Muscle of leg (tissue), 11 donors: Measurements from ENCODE around the gene CER1. TPM values are rescaled to one million over a fixed set of nuclear protein-coding genes. Genes with fewer than 3 reads are reported as not detected.
"Not testable (repeated sequence)": the region's sequence is repeated elsewhere in the genome, so short reads cannot be mapped to it uniquely, and the experiment has no call there.

Experiments used
- DNase-seq: peaks from one replicate; pipeline ENCODE4 v3.0.0; 2013
- H3K27ac ChIP-seq: one replicate; pipeline ENCODE4 v1.5.1; 2013; ENCODE audit warnings: mild to moderate bottlenecking, low read length, control low read depth
- H3K27me3 ChIP-seq: one replicate; pipeline ENCODE4 v1.6.1; 2013; ENCODE audit warnings: low read length; ENCODE audit not compliant: control insufficient read depth, insufficient read depth
- H3K36me3 ChIP-seq: one replicate; pipeline ENCODE4 v1.6.1; 2013; ENCODE audit warnings: low read length; ENCODE audit not compliant: control insufficient read depth, insufficient read depth
- H3K4me1 ChIP-seq: one replicate; pipeline ENCODE4 v1.6.1; 2013; ENCODE audit warnings: low read length; ENCODE audit not compliant: control insufficient read depth, insufficient read depth
- H3K4me3 ChIP-seq: one replicate; pipeline ENCODE4 v1.5.1; 2013; ENCODE audit warnings: low read length, control low read depth
- H3K9me3 ChIP-seq: replicated peaks from 2 replicates; pipeline ENCODE4 v1.6.1; 2013; ENCODE audit warnings: low read depth, low read length; ENCODE audit not compliant: control insufficient read depth
- WGBS: methylation state at CpG from one replicate; pipeline ENCODE4 v1.1.5; 2013; ENCODE audit warnings: missing lambda C conversion rate; ENCODE audit not compliant: insufficient coverage; 5-methylcytosine and 5-hydroxymethylcytosine counted together
- polyA plus RNA-seq, 8 donors: library from polyadenylated mRNA; unstranded; fragments of 120-200 nt; gene quantifications; one replicate each; pipeline versions ENCODE4 v1.2.1 to v1.2.3, GENCODE V29; 2013; ENCODE audit warnings: inconsistent platforms in 1 of 8, low replicate concordance in 1 of 8; ENCODE audit not compliant: insufficient read length in 8 of 8, insufficient read depth in 1 of 8
- total RNA-seq: library from RNA; stranded (reverse); fragments of 120-200 nt; gene quantifications from one replicate; pipeline ENCODE4 v1.2.4, GENCODE V29; 2013

Gene CER1
- total and polyA plus RNA-seq, 9 donors = 0.11 to 0.52 (median 0.23) TPM; not detected in 3

DNA sequence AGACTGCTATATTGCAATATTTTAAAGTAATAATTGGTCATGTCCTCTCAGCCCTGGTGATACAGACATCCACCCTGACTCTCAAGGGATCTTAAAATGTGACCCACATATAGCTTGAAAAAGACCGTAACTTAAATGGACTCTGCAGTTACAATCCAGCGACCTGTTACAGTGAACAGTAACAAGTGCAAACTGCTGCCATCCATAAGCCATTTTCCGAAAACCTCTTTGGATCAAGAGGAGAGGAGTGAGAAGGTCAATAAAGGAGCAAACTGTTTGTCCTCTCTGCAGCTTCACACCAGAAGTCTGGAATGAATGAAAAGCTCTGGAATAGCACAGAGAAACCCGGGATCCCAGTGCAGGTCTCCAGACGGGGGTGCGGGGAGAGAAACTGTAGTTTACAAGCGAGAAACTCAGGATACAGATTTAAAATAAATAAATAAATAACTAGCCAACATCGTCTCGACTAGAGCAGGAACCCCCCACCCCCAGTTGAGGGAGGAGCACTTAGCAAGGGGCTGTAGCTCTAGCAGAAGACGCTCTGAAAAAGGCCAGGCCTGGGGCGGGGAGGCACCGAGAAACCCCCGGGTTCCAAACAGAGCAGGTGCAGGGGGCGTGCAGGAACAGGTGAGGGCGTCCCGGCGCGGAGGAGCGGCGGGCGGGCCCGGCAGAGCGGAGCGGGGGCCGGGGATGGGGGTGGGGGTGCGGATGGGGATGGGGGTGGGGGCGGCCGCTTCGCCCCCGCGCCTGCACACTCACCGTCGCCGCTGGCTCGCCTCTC is 29.9 kb downstream of the CER1 start:
- H3K27me3 ChIP-seq = no peaks in the 10 kb centered on the region
- peak; percentile 75 for DNase-seq
- H3K4me3 ChIP-seq = peak overlapping the region; percentile 57
- peaks cover 3% of the 10 kb centered on the region for H3K4me1 ChIP-seq
- H3K9me3 ChIP-seq = no peaks in the 10 kb centered on the region
- H3K27ac ChIP-seq = peak overlapping the region; percentile 47
- 0% methylated on average over 5 of the region's 35 CpGs for WGBS
- peaks cover 7% of the 10 kb centered on the region for H3K36me3 ChIP-seq

- peaks cover 3% of the 10 kb centered on the region for H3K4me1 ChIP-seq
- peaks cover 18% of the 10 kb centered on the region for H3K36me3 ChIP-seq
- no peaks in the 10 kb centered on the region for H3K27me3 ChIP-seq
- DNase-seq = no peak
- no peak overlapping the region for H3K4me3 ChIP-seq
- no peak overlapping the region for H3K27ac ChIP-seq
- no peaks in the 10 kb centered on the region for H3K9me3 ChIP-seq
- WGBS = no CpG with 5 or more reads among the region's 7 CpGs
Observed at GRCh38 chr9:14690948-14691730, 31.4 kb downstream of the CER1 start.

DNA sequence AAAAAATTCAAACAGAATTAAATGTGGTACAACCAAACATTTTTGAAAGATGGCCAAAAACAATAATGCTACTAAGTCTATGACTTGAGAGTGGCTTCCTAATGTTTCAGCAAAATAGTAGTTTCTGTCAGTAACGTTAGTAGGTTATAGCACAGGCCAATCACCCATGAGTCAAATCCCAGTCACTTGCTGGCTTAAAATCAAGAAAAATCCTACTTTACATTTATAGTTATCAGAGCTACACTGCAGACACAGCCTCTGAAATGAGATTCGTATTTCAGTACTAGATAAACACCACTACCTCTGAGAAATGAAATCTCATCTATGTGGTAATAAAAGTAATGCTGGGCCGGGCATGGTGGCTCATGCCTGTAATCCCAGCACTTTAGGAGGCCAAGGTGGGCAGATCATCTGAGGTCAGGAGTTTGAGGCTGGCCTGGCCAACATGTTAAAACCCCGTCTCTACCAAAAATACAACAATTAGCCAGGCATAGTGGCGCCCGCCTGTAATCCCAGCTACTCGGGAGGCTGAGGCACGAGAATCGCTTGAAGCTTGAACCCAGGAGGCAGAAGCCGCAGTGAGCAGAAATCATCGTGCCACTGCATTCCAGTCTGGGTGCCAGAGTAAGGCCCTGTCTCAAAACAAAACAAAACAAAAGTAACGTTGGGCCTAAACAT is 35.4 kb downstream of the CER1 start:
- Histone ChIP-seq H3K9me3 (no peaks in the 10 kb centered on the region), H3K4me1 (no peaks in the 10 kb centered on the region), H3K4me3 (no peak overlapping the region), H3K27ac (no peak overlapping the region), H3K36me3 (peaks cover 20% of the 10 kb centered on the region), H3K27me3 (no peaks in the 10 kb centered on the region)
- no peak for DNase-seq
- 97% methylated on average over 6 of the region's 12 CpGs for WGBS

GRCh38 chr9:14686168-14686567 is 36.4 kb downstream of the CER1 start:
- peaks cover 20% of the 10 kb centered on the region for H3K36me3 ChIP-seq

DNA sequence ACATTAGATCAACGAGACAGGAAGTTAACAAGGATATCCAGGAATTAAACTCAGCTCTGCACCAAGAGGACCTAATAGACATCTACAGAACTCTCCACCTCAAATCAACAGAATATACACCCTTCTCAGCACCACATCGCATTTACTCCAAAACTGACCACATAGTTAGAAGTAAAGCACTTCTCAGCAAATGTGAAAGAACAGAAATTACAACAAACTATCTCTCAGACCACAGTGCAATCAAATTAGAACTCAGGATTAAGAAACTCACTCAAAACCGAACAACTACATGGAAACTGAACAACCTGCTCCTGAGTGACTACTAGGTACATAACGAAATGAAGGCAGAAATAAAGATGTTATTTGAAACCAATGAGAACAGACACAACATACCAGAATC is 39.9 kb downstream of the CER1 start:
- not testable (repeated sequence) for H3K4me1 ChIP-seq, DNase-seq, H3K4me3 ChIP-seq, H3K27ac ChIP-seq, H3K27me3 ChIP-seq, H3K9me3 ChIP-seq
- peaks cover 12% of the 10 kb centered on the region for H3K36me3 ChIP-seq
- WGBS = 71% methylated on average over 1 of the region's 4 CpGs

More at GRCh38 chr9:14686168-14686567, 36.4 kb downstream of the CER1 start:
- H3K9me3 ChIP-seq = no peaks in the 10 kb centered on the region
- no peaks in the 10 kb centered on the region for H3K27me3 ChIP-seq
- H3K4me1 ChIP-seq = no peaks in the 10 kb centered on the region
- no peak overlapping the region for H3K4me3 ChIP-seq
- no peak for DNase-seq
- no peak overlapping the region for H3K27ac ChIP-seq

- H3K36me3 ChIP-seq = no peaks in the 10 kb centered on the region
- no peaks in the 10 kb centered on the region for H3K9me3 ChIP-seq
- no CpG with 5 or more reads among the region's 3 CpGs for WGBS
- no peaks in the 10 kb centered on the region for H3K4me1 ChIP-seq
- no peaks in the 10 kb centered on the region for H3K27me3 ChIP-seq
- H3K4me3 ChIP-seq = no peak overlapping the region
- H3K27ac ChIP-seq = no peak overlapping the region
- no peak for DNase-seq
Observed at GRCh38 chr9:14678776-14679175, 43.8 kb downstream of the CER1 start.

DNA sequence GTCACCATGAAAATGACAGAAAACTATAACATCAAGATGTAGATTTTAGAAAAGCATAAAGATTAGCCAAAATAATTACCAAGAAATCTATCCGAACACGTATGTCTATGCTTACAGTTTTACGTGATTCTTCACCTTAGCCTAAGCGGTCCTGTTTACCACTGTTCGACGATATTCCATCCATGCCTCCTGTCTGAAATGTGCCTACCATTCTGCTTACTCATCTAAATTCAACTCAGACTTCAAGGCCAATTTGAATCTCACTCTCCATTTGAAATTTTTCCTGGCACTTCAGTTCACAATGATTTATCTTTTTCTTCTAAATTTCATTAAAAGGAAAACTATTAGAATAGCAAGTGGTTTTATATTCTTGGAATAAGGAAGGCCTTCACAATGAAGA is 44.7 kb downstream of the CER1 start:
- DNase-seq = no peak
- Histone ChIP-seq H3K36me3 (no peaks in the 10 kb centered on the region), H3K27ac (no peak overlapping the region), H3K4me3 (no peak overlapping the region), H3K4me1 (no peaks in the 10 kb centered on the region), H3K9me3 (no peaks in the 10 kb centered on the region), H3K27me3 (no peaks in the 10 kb centered on the region)
- 97% methylated on average over 6 of the region's 6 CpGs for WGBS

GRCh38 chr9:14677396-14677795 is 45.1 kb downstream of the CER1 start:
- Histone ChIP-seq H3K4me1 (no peaks in the 10 kb centered on the region), H3K27ac (no peak overlapping the region), H3K4me3 (no peak overlapping the region), H3K9me3 (no peaks in the 10 kb centered on the region), H3K27me3 (no peaks in the 10 kb centered on the region), H3K36me3 (peaks cover under 1% of the 10 kb centered on the region)
- no CpG with 5 or more reads among the region's 2 CpGs for WGBS
- DNase-seq = no peak

- no peak overlapping the region for H3K4me3 ChIP-seq
- no peaks in the 10 kb centered on the region for H3K9me3 ChIP-seq
- H3K36me3 ChIP-seq = peaks cover 3% of the 10 kb centered on the region
- no peak overlapping the region for H3K27ac ChIP-seq
- H3K27me3 ChIP-seq = no peaks in the 10 kb centered on the region
- no peak for DNase-seq
- no CpG with 5 or more reads among the region's 3 CpGs for WGBS
- no peaks in the 10 kb centered on the region for H3K4me1 ChIP-seq
Observed at GRCh38 chr9:14674630-14675029, 47.9 kb downstream of the CER1 start.

GRCh38 chr9:14671377-14671776 is 51.2 kb downstream of the CER1 start:
- Histone ChIP-seq H3K4me3 (no peak overlapping the region), H3K9me3 (no peaks in the 10 kb centered on the region), H3K27me3 (no peaks in the 10 kb centered on the region), H3K4me1 (no peaks in the 10 kb centered on the region), H3K36me3 (peaks cover 3% of the 10 kb centered on the region), H3K27ac (no peak overlapping the region)
- no CpG with 5 or more reads among the region's 3 CpGs for WGBS
- DNase-seq = peak; percentile 11
